Dermis microvascular lymphatic vessel endothelial cell (primary cell): ENCODE data around the gene CACNA1I. TPM values are rescaled to one million over a fixed set of nuclear protein-coding genes. Genes with fewer than 3 reads are reported as not detected.
A peak's percentile ranks its signal among the peaks of the same experiment; 100 is the strongest.

Source experiments
- DNase-seq, 2 donors: peaks; one replicate each; pipeline versions ENCODE4 v3.0.0 to v3.0.0-alpha.2; 2010; ENCODE audit warnings: low read depth in 2 of 2
- total RNA-seq: library from RNA; depleted of rRNA; stranded (reverse); fragments of >200 nt; gene quantifications from 2 replicates; pipeline ENCODE4 v1.2.1, GENCODE V29; 2014

CACNA1I gene
- total RNA-seq, 1 donor from 2014 or later, result not detected

GRCh38 chr22:39568278-39568981, 2.1 kb upstream of the CACNA1I start:
- no peak for DNase-seq

DNA sequence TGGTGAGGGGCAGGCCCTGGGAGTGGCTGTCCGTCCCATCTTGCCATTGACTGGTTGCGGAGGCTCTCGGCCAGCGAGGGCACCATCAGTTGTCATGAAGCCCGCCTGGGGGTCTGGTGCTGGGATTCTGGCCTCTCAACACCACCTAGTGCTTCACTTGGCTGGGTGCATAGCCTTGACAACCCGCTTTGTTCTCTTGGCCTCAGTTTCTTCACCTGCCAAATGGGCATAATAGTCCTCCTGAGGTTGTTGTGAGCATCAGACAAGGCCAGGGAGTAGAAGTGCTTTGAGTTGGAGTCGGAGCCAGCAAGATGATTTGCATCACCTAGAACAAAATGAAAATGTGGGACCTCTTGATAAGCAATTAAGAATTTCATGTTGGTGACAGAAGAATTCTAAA, 1.5 kb upstream of the CACNA1I start:
- no peak for DNase-seq

GRCh38 chr22:39570226-39570625, 327 bp upstream of the CACNA1I start:
- DNase-seq, result no peak

GRCh38 chr22:39571538-39571937, 985 bp downstream of the CACNA1I start:
- DNase-seq, result no peak

DNA sequence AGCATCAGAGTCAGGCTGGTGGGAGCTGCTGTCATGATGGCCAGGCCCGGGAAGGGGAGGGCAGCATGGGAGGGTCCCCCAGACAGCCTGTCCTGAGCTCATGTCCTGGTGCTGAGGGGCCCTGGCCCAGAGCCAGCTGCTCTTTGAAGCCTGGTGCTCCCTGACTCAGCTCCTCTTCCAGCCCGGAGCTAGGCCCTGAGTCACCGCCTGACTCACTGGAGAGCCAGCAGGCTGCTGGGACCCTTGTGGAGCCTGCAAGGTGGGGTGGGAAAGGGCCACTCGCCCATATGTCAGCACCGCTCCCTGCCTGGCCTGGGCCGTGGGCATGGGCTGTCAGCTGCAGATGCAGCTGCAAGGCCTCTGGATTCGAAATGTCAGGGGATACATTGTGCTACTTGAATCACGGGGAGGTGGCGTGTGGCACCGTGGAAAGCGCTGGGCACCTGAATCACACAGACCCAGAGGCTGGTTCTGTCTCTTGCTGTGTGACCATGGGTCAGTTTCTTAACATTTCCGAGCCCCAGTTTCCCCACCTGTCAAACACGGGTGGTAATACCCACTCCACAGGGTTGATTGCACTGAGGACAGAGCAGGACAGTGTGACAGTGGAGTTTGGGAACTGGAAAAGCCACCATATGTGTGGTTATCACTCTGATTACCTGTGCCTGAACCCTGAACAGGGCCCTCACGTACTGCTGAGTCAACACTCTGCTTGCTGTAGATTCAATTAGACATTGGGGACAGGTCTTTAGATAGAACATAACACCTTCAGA, 4.4 kb downstream of the CACNA1I start:
- DNase-seq, result peak in 1 of 2 donors; percentile 89

- no peak for DNase-seq
Measured at GRCh38 chr22:39575552-39575825, 4.9 kb downstream of the CACNA1I start.

GRCh38 chr22:39576027-39576426, 5.5 kb downstream of the CACNA1I start:
- DNase-seq, result no peak

DNA sequence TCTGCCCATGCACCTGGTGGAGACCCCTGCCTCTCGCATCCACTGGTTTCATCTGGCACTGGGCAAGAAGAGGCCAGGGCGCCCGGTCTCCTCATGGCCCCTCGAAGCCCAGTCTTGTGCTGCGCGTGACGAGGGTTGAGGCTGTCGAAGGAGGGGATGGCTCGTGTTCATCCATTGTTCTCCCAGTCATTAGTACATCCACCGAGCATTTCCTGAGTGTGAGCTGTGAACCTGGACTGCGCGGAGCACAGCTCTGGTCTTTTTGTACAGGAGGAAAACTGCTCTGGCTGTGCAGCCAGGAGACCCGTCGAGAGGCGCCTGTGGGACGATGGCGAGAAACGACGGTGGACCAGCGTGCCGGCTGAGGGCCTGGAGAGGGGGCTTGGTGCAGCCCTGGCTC, 6.8 kb downstream of the CACNA1I start:
- DNase-seq, result peak in 1 of 2 donors; percentile 45

- DNase-seq, result no peak
Measured at GRCh38 chr22:39577900-39578299, 7.3 kb downstream of the CACNA1I start.

DNA sequence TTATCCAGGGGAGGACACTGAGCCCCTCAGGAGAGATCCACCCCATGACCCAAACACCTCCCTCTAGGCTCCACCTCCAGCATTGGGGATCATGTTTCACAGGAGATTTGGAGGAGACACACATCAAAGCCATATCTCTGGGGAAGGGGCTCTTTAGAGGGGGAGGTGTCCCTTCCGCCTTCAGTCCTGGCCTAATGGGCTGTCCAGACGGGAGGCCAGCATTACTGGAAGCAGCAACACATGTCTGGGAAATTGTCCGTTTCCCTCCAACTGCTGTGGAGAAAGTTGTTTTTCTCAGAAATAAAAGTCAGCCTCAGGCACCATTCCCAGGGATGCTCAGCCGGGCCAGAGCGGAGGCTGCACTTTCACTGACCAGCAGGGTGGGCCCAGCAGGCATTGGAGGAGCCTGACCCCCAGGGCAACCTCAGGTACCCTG, 9.5 kb downstream of the CACNA1I start:
- DNase-seq, result no peak

- DNase-seq, result no peak
Measured at GRCh38 chr22:39580795-39581194, 10.2 kb downstream of the CACNA1I start.

- DNase-seq, result no peak
Measured at GRCh38 chr22:39581303-39581702, 10.8 kb downstream of the CACNA1I start.

DNA sequence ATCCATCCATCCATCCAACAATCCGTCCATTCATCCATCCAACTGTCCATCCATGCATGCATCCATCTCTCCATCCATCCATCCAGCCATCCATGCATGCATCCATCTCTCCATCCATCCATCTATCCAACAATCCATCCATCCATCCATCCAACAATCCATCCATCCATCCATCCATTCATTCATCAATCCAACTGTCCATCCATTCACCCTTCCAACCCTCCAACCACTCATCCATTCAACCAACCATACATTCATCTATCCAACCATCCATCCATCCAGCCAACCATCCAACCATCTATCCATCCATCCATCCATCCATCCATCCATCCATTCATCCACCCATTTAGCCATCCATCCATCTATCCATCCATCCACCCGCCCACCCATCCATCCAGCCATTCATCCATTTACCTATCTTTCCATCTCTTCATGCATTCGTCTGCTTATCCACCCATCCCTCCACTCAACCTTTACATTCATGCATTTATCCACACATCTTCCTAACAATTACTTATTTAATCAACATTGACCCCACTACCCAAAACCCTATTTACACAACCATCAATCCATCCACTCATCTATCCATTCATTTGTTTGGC, 12.6 kb downstream of the CACNA1I start:
- DNase-seq, result no peak

- no peak for DNase-seq
Measured at GRCh38 chr22:39589875-39590274, 19.3 kb downstream of the CACNA1I start.

DNA sequence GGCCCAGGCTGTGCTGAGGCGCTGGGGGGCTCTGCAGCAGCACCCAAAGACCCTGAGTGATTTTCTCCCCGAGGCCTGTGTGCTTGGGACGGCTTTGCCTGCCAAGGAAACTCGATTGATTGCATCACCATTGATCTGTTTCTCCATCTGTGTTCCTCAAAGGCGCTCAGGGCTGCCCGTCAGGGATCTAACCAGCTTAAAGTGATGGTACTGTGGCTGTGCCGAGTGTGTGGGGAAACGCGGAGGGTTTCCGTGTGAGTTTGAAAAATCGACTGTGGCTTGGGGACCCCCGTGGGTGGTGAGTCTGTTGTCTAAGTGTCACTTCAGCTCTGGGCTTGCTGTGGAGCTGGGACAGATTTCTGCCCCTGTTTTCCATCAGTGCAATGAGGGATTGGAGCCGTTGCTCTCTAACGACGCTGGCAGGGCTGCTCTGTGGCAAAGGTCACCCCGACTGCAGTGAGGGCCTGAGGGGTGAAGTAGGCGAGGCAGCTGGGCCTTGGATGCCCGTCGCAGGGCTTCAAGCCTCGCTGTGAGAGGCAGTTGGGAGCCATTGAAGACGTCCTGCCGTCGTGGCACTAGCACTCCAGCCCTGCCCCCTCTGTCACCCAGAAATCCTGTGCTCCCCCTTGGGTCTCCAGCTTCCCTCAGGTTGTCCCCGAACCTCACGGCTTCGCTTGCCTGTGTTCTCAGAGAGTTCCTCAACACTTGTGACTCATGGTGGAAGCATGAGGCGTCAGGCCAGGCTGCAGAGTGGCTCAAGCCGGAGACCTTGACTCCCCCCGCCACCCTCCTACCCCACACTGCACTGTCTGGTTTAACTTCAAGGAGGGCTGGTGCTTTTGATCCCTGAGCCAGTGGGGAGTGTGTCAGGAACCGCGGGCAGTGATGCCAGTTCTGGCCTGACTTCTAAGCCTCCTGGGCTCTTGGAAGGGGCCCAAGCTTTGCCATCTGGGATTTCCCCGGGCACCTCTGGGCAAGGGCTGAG, 21.8 kb downstream of the CACNA1I start:
- DNase-seq, result peak in 1 of 2 donors; percentile 29

DNA sequence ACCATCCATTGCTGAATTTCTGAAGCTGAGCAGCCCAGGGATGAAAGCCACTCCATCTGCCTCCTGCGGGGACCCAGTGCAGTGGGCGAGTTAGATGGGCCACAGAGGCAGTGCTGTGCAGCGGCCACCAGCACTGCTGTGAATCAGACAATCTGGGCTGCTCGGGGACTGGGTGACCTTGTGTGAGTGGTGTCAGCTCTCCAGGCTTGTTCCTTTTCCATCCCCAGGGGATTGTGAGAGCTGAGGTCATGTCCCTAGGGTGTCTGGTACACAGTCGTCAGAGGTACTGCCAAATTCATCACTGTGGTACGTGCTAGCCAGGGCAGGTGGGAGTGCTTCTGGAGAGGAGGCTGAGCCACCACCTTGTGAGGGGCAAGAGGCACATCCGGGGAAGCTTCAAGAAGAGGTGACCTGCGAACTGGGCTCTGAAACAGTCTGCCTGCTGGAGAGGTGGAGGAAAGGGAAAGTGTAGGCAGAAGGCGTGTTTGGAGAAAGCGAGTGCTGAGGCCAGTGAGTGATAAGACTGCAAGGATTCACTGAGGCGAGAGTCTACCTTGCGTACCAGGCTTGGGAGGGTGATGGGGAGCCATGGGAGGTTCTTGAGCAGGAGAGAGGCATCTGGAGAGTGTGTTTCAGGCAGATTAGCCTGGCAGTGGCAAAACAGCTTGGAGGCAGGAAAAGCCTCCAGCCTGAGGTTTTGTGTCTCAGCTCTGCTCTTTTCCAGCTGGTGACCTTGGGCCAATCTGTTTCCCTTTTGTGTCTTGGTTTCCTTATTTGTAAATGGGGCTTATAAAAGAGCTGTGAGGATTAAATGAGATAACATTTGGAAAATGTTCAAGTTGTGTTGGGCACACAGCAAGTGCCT, 22.7 kb downstream of the CACNA1I start:
- DNase-seq, result peak in 1 of 2 donors; percentile 62

GRCh38 chr22:39593931-39594285, 23.4 kb downstream of the CACNA1I start:
- DNase-seq, result no peak

DNA sequence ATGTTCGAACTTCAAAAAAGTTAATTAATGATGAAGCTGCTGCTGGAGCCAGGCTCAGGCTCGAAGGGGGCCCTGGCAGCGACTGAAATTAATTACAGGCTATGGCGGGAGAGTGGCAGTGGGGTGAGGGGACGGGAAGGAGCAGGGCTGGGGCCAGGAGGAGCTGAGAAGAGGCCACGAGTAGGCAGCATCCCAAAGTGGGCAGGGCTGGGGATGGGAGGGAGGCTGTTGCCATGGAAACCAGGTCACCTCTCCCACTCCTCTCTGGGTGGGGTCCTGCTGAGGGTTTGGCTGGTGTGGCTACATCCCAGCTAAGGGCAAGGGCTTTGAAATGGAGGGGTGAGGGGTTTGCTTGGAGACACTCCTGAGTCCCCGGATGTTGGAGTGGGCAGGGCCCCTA, 23.9 kb downstream of the CACNA1I start:
- DNase-seq, result no peak

GRCh38 chr22:39595622-39596172, 25.1 kb downstream of the CACNA1I start:
- no peak for DNase-seq

GRCh38 chr22:39596601-39597000, 26.0 kb downstream of the CACNA1I start:
- DNase-seq, result no peak
